Trophoblast cell (in vitro differentiated cells and primary cell): ENCODE results near the gene ZWILCH.
"Not testable (repeated sequence)": the region's sequence is repeated elsewhere in the genome, so short reads cannot be mapped to it uniquely, and the experiment has no call there.

ENCODE experiments used
- DNase-seq, 2 donors: peaks; one replicate each; pipeline ENCODE4 v3.0.0-alpha.2; 2016
- H2AFZ ChIP-seq: 2 replicates; pipeline ENCODE4 v1.6.1; 2013; ENCODE audit warnings: low read length, moderate library complexity, mild to moderate bottlenecking; ENCODE audit not compliant: insufficient read depth, poor library complexity
- H2AK5ac ChIP-seq: 2 replicates; pipeline ENCODE4 v1.6.1; 2013; ENCODE audit warnings: mild to moderate bottlenecking, low read length
- H2BK120ac ChIP-seq: 2 replicates; pipeline ENCODE4 v1.6.1; 2013; ENCODE audit warnings: low read length, mild to moderate bottlenecking, moderate library complexity; ENCODE audit not compliant: insufficient read depth, poor library complexity
- H2BK12ac ChIP-seq: 2 replicates; pipeline ENCODE4 v1.6.1; 2013; ENCODE audit warnings: mild to moderate bottlenecking, low read length, moderate library complexity
- H2BK5ac ChIP-seq: 2 replicates; pipeline ENCODE4 v1.6.1; 2013; ENCODE audit warnings: low read length, low read depth, moderate library complexity, mild to moderate bottlenecking; ENCODE audit not compliant: poor library complexity
- H3K14ac ChIP-seq: 2 replicates; pipeline ENCODE4 v1.6.1; 2013; ENCODE audit warnings: mild to moderate bottlenecking, low read length
- H3K18ac ChIP-seq: 2 replicates; pipeline ENCODE4 v1.6.1; 2013; ENCODE audit warnings: mild to moderate bottlenecking, low read length
- H3K23ac ChIP-seq: 2 replicates; pipeline ENCODE4 v1.6.1; 2013; ENCODE audit warnings: low read length
- H3K27ac ChIP-seq: 2 replicates; pipeline ENCODE4 v1.5.1; 2013; ENCODE audit warnings: low read depth, mild to moderate bottlenecking, inconsistent platforms, low read length, moderate library complexity
- H3K27me3 ChIP-seq: 2 replicates; pipeline ENCODE4 v1.6.1; 2013; ENCODE audit warnings: inconsistent platforms, mild to moderate bottlenecking, low read length, moderate library complexity; ENCODE audit not compliant: insufficient read depth
- H3K36me3 ChIP-seq, 2 experiments: 1 replicate in 1 of 2; 2 replicates in 1 of 2; pipeline ENCODE4 v1.6.1; 2013; ENCODE audit warnings: low read length in 2 of 2, mild to moderate bottlenecking in 2 of 2, moderate library complexity in 1 of 2; ENCODE audit not compliant: insufficient read depth in 2 of 2, control insufficient read depth in 1 of 2
- H3K4ac ChIP-seq: 2 replicates; pipeline ENCODE4 v1.6.1; 2013; ENCODE audit warnings: low read depth, mild to moderate bottlenecking, low read length, moderate library complexity
- H3K4me1 ChIP-seq, 2 experiments: 1 replicate in 1 of 2; 2 replicates in 1 of 2; pipeline ENCODE4 v1.6.1; 2013; ENCODE audit warnings: low read length in 2 of 2, mild to moderate bottlenecking in 2 of 2, moderate library complexity in 1 of 2; ENCODE audit not compliant: insufficient read depth in 2 of 2, control insufficient read depth in 1 of 2
- H3K4me2 ChIP-seq: 2 replicates; pipeline ENCODE4 v1.6.1; 2013; ENCODE audit warnings: inconsistent platforms, mild to moderate bottlenecking, low read length, moderate library complexity
- H3K4me3 ChIP-seq: 2 replicates; pipeline ENCODE4 v1.5.1; 2013; ENCODE audit warnings: mild to moderate bottlenecking, low read depth, low read length, inconsistent platforms
- H3K79me1 ChIP-seq: one replicate; pipeline ENCODE4 v1.6.1; 2013; ENCODE audit warnings: low read length
- H3K79me2 ChIP-seq: 2 replicates; pipeline ENCODE4 v1.6.1; 2013; ENCODE audit warnings: low read length, mild to moderate bottlenecking; ENCODE audit not compliant: control insufficient read depth, insufficient read depth, poor library complexity
- H3K9ac ChIP-seq: 2 replicates; pipeline ENCODE4 v1.6.1; 2013; ENCODE audit warnings: mild to moderate bottlenecking, low read length
- H3K9me3 ChIP-seq: 2 replicates; pipeline ENCODE4 v1.6.1; 2013; ENCODE audit warnings: low read depth, mild to moderate bottlenecking, control low read depth, inconsistent platforms, low read length; ENCODE audit not compliant: insufficient read depth
- H4K12ac ChIP-seq: 2 replicates; pipeline ENCODE4 v1.6.1; 2013; ENCODE audit warnings: low read depth, mild to moderate bottlenecking, low read length, moderate library complexity
- H4K8ac ChIP-seq: 2 replicates; pipeline ENCODE4 v1.6.1; 2013; ENCODE audit warnings: low read depth, mild to moderate bottlenecking, low read length, moderate library complexity
- H4K91ac ChIP-seq: one replicate; pipeline ENCODE4 v1.6.1; 2013; ENCODE audit warnings: low read depth, mild to moderate bottlenecking, low read length, moderate library complexity
- WGBS: extraction: QIAGEN DNeasy Blood & Tissue Kit; methylation state at CpG from one replicate; pipeline ENCODE4 v1.1.7; 2013; ENCODE audit warnings: missing lambda C conversion rate; ENCODE audit not compliant: insufficient read length, insufficient coverage; ENCODE audit errors: extremely low coverage; 5-methylcytosine and 5-hydroxymethylcytosine counted together

The ZWILCH gene

GRCh38 chr15:66588537-66588936 lies 83.4 kb downstream of the ZWILCH start:
- Histone ChIP-seq H3K27ac (no peak overlapping the region), H4K91ac (no peak overlapping the region), H3K4me3 (no peak overlapping the region), H3K23ac (no peak overlapping the region), H3K9me3 (no peaks in the 10 kb centered on the region), H3K18ac (no peak overlapping the region), H2BK12ac (no peak overlapping the region), H3K9ac (no peak overlapping the region), H2BK120ac (no peak overlapping the region), H3K79me2 (no peaks in the 10 kb centered on the region), H3K36me3 (no peaks in the 10 kb centered on the region), H3K4ac (no peak overlapping the region), H3K79me1 (no peaks in the 10 kb centered on the region), H3K14ac (no peak overlapping the region), H2AK5ac (no peak overlapping the region), H3K4me2 (no peak overlapping the region), H3K4me1 (peaks cover 6 to 12% of the 10 kb centered on the region in 2 experiments), H4K12ac (no peak overlapping the region), H2BK5ac (no peak overlapping the region), H3K27me3 (no peaks in the 10 kb centered on the region), H4K8ac (no peak overlapping the region), H2AFZ (no peak overlapping the region)
- no peak for DNase-seq
- WGBS: no CpG with 5 or more reads among the region's 5 CpGs

GRCh38 chr15:66588971-66589370 lies 83.8 kb downstream of the ZWILCH start:
- WGBS: no CpG with 5 or more reads among the region's 8 CpGs

GRCh38 chr15:66589429-66589828 lies 84.3 kb downstream of the ZWILCH start:
- H2BK120ac ChIP-seq, H3K79me1 ChIP-seq, H4K91ac ChIP-seq, H2AK5ac ChIP-seq, H3K23ac ChIP-seq, H4K12ac ChIP-seq, H3K18ac ChIP-seq, H3K79me2 ChIP-seq, H3K4ac ChIP-seq, H3K14ac ChIP-seq, H3K4me2 ChIP-seq, H3K27ac ChIP-seq, H3K9ac ChIP-seq, H3K9me3 ChIP-seq, H2BK12ac ChIP-seq, H2AFZ ChIP-seq, H2BK5ac ChIP-seq, H3K4me3 ChIP-seq, H3K27me3 ChIP-seq, H4K8ac ChIP-seq, H3K36me3 ChIP-seq: not testable (repeated sequence)
- peak; percentile 74 to 84 for DNase-seq
- WGBS: no CpG with 5 or more reads among the region's 6 CpGs
- peaks cover 8 to 15% of the 10 kb centered on the region in 2 experiments for H3K4me1 ChIP-seq

More at GRCh38 chr15:66588971-66589370, 83.8 kb downstream of the ZWILCH start:
- Histone ChIP-seq H2BK120ac (no peak overlapping the region), H3K4me2 (no peak overlapping the region), H4K12ac (no peak overlapping the region), H2AFZ (no peak overlapping the region), H3K9ac (no peak overlapping the region), H3K4me3 (no peak overlapping the region), H3K14ac (no peak overlapping the region), H2AK5ac (no peak overlapping the region), H3K27me3 (no peaks in the 10 kb centered on the region), H4K91ac (no peak overlapping the region), H3K23ac (no peak overlapping the region), H3K79me2 (no peaks in the 10 kb centered on the region), H3K4me1 (peaks cover 8 to 15% of the 10 kb centered on the region in 2 experiments), H4K8ac (no peak overlapping the region), H3K79me1 (no peaks in the 10 kb centered on the region), H3K9me3 (no peaks in the 10 kb centered on the region), H3K27ac (no peak overlapping the region), H3K36me3 (no peaks in the 10 kb centered on the region), H3K18ac (no peak overlapping the region), H2BK5ac (no peak overlapping the region), H3K4ac (no peak overlapping the region), H2BK12ac (no peak overlapping the region)
- DNase-seq: no peak

GRCh38 chr15:66590435-66590834 lies 85.3 kb downstream of the ZWILCH start:
- H2AFZ ChIP-seq: no peak overlapping the region
- H2BK5ac ChIP-seq: no peak overlapping the region
- H3K36me3 ChIP-seq: no peaks in the 10 kb centered on the region
- H3K79me2 ChIP-seq: no peaks in the 10 kb centered on the region
- no peak overlapping the region for H2BK120ac ChIP-seq
- H3K27ac ChIP-seq: no peak overlapping the region
- no peak overlapping the region for H3K4ac ChIP-seq
- no peak overlapping the region for H3K9ac ChIP-seq
- H3K4me3 ChIP-seq: no peak overlapping the region
- H3K18ac ChIP-seq: no peak overlapping the region
- no peak overlapping the region for H4K91ac ChIP-seq
- peaks cover 8 to 15% of the 10 kb centered on the region in 2 experiments for H3K4me1 ChIP-seq
- no peak overlapping the region for H3K4me2 ChIP-seq
- H4K12ac ChIP-seq: no peak overlapping the region
- H3K9me3 ChIP-seq: no peaks in the 10 kb centered on the region
- peak in 1 of 2 donors; percentile 30 for DNase-seq
- no peak overlapping the region for H2BK12ac ChIP-seq
- H3K23ac ChIP-seq: no peak overlapping the region
- no peaks in the 10 kb centered on the region for H3K79me1 ChIP-seq
- no peak overlapping the region for H4K8ac ChIP-seq
- H2AK5ac ChIP-seq: no peak overlapping the region
- H3K14ac ChIP-seq: no peak overlapping the region
- WGBS: no CpG with 5 or more reads among the region's 2 CpGs
- no peaks in the 10 kb centered on the region for H3K27me3 ChIP-seq
